HG02970 (cell line): ENCODE data around the gene ULK4.
"Not testable (repeated sequence)": the region's sequence is repeated elsewhere in the genome, so short reads cannot be mapped to it uniquely, and the experiment has no call there.

Source experiments
- ATAC-seq: cut with Tn5 transposase; IDR thresholded peaks from one replicate; pipeline ENCODE4 v1.9.1; 2021; ENCODE audit warnings: mild to moderate bottlenecking, moderate library complexity, moderate number of reproducible peaks; ENCODE audit not compliant: unreplicated experiment, low FRiP score

The ULK4 gene

DNA sequence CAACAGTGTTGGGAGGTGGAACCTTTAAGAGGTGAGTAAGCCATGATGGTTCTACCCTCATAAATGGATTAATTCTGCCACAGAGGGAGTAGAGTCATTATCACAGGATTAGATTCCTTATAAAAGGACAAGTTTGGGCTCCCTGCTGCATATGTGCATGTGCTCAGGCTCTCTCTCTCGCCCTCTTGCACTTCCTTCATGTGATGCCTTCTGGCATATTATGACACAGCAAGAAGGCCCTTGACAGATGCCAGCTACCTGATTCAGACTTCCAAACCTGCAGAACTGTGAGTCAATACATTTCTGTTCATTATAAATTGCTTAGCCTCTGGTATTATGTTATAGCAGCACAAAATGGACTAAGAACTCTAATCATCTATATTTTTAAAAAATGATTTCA lies 557.3 kb downstream of the ULK4 start:
- ATAC-seq = no peak

DNA sequence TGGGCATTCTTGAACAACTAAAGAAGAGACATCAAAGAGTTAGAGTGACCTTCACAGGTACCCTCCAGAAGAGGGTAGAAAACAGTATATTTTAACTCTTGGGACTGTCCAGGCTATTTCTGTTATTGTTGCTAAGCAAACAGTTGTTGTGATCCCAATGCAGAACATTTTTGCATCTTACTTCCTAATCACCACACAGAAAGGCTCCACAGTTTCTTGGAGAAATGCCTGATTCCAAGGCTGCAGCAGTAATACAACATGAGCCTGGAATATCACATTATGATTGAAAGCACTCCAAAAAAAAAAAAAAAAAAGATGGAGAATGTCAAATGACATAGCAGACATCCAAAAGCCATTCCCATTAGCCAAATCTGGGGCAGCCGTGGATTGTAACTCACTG lies 567.0 kb downstream of the ULK4 start:
- ATAC-seq = no peak

DNA sequence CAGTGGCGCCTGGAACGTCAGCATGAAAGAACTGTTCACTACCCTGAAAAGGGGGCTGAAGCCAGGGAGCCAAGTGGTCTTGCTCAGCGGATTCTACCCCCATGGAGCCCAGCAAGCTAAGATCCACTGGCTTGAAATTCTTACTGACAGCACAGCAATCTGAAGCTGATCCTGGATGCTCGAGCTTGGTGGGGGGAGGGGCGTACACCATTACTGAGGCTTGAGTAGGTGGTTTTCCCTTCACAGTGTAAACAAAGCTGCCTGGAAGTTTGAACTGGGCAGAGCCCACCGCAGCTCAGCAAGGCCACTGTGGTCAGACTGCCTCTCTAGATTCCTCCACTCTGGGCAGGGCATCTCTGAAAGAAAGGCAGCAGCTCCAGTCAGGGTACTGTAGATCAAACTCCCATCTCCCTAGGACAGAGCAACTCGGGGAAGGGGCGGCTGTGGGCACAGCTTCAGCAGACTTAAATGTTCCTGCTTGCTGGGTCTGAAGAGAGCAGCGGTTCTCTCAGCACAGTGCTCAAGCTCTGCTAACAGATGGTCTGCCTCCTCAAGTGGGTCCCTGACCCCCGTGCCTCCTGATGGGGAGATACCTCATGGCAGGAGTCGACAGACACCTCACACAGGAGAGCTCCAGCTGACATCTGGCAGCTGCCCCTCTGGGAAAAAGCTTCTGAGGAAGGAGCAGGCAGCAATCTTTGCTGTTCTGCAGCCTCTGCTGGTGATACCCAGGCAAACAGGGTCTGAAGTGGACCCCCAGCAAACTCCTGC lies 591.0 kb downstream of the ULK4 start:
- ATAC-seq = not testable (repeated sequence)

DNA sequence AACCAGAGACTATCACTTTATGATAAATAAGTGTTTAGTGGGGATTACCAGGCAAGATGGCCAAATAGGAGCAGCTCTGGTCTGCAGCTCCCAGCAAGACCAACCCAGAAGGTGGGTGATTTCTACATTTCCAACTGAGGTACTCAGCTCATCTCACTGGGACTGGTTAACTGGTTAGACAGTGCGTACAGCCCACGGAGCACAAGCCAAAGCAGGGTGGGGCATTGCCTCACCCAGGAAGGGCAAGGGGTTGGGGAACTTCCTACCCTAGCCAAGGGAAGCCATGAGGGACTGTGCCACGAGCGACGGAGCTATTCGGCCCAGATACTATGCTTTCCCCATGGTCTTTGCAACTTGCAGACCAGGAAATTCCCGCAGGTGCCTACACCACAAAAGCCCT lies 591.6 kb downstream of the ULK4 start:
- ATAC-seq = no peak

DNA sequence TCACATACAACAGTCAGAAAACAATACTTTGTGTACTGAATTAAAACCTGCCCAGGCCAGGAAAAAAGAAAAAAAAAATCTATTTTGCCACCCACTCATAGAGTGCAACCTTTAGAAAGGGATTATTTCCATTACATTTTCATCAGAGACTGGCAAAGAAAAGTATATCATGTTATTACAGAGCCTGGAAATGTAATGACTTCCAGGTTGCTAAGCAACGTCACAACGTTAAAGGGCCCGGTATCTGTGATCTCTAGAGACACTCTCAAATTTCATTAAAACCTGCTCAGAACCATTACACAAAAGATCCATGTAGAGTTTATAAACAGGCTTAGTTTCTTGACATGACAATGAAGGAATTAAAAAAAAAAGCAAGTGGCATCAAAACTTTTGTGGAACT lies 592.1 kb downstream of the ULK4 start:
- ATAC-seq = no peak

DNA sequence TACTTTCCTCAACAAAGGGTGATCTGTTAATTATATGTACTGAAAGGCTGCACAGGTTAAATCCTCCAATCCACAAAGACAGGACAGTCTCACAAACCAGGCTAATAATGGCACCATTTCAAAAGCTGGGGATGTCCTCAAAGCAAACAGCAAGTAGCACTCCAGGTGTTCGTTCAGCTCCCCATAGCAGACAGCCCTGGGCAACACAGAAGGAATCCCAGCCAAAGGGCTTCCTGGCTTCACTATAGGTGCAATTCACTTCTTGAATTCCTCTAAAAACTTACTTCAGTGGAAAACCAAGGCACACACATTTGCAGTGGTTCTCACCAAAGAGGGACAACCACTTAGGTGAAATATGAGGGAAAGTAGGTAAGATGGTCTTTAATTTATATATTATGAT lies 595.9 kb downstream of the ULK4 start:
- ATAC-seq = no peak

DNA sequence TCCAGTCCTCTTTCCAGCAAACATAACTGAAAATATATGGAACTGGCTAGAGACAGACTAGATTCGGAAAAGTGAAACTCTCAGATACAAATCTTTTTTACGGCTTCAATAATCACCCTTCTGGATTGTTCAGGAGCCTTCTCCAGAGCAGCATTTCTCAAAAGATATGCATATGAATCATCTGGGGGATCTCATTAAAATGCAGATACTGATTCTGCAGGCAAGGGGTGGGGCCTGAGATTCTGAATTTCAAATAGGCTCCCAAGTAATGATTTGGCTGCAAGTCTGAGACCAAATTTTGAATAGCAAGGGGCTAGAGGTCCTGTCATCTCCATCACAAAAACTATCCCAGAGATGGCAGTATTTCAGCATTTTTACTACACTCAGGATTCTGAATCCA lies 597.2 kb downstream of the ULK4 start:
- ATAC-seq = no peak

DNA sequence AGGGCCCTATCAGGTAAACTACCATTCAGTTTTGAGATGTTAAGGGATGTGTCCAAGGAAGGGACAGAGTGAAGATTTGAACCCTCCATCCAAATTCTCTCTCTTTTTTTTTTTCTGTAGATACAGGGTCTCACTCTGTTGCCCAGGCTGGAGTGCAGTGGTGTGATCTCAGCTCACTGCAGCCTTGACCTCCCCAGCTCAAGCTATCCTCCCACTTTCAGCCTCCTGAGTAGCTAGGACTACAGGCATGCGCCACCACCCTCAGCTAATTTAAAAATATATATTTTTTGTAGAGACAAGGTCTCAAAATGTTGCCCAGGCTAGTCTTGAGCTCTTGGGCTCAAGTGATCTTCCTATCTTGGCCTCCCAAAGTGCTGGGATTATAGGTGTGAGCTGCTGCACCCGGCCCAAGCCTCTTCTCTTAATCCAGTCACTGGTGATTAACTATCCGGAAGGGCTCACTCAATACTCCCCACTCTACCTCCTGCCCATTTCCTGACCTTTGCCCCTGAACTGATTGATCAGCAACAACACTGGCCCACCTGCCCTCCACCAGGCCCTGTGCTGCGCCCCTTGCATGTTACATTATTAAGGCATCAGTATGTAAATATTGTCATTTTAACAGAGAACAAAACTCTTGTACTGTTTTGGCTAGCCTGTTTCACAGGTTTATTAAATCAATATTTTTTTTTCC lies 597.9 kb downstream of the ULK4 start:
- ATAC-seq = no peak

DNA sequence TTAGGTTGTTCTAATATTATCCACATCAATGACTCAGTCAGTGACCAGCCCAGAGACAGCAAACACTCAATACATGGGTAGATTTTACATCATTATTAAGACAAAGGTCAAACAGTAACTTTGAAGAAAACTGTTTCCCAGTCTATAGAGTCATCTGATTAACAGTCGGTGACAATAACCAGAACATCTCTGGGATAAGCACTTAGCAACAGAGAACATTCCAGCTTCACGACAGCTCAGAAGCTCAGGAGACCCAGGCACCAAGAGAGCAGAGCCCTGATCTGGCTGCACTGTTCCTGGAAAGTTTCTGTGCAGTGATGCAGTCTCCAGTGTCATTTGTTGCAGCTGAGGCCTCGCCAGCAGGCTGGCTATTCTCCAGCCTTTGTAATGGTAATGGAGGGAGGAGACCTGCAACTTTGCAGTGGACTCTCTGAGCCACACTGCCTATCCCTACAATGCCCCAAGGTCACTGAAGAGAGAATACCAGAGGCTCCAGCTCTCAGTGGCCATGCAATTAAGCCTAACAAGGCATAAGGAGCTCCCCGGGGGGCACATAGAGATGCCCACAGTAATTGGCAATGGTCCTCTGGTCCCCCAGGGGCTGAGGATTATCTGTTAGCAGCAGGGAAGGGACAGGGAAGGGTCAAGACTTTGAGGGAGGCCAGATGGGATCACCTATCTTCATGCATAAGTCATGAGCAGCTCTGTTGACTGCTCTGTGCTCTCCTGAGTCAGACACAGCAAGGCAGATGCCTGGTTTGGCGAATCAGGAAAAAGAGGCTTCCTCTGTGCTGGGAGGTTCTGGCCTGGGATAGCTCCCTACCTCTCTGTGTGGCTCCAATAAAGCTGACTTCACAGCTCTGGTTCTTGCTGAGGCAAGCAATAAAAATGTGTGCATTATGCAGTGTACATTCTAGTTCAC lies 599.0 kb downstream of the ULK4 start:
- ATAC-seq = no peak

DNA sequence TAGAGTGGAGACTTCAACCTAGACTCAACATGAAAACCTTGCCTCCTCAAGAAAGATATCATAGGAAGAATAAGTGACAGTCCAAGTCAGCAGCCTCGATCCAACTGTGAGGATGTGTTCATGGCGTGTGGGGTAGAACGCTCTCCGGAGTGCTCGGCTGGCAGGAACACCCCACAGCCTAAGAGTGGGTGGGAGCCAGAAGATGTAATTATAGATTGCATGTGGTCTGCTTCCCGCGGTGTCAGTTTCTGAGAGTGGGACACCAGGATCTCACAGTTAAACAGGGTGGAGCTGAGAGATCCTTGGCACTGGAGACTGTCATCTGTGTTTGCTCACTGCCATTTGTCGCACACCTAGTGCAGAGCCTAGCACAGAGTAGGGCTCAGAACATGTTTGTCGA lies 604.6 kb downstream of the ULK4 start:
- no peak for ATAC-seq

DNA sequence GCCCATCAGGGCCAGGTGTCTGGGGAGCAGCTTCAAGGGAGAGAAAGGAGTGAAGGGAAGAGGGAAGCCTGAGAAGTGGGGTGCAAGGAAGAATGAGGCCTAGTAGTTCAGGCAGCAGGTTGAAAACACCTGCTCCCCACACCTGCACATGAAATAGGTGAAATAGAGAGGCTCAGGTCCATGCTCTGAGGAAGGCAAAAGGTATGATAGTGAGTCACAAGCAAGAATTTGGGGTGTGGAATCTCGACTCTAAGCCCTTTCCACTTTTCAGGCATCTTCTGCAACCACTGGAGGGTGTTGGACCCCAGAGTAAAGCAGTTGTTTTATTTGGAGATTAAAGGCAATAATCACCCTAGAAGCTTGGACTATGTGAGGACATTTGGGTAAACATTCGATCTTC lies 605.1 kb downstream of the ULK4 start:
- no peak for ATAC-seq

DNA sequence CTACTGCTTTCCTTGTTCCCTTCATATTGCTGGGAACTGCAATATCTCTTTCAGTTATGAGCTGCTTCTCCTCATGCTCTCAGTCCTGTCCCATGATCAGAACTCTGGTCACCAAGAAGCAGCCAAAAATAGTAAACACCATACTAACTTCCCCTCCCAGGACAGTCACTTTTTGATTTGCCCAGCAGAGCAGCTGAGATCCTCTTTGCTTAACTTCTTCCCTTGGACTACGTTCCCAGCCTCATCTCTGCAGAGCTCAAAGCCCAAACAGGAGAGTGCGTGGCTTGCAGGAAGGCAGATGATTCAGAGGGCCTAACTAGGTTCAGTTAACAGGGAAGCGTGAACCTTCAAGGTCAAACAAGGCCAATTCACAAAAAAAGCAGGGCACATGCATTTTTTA lies 609.4 kb downstream of the ULK4 start:
- ATAC-seq = no peak

DNA sequence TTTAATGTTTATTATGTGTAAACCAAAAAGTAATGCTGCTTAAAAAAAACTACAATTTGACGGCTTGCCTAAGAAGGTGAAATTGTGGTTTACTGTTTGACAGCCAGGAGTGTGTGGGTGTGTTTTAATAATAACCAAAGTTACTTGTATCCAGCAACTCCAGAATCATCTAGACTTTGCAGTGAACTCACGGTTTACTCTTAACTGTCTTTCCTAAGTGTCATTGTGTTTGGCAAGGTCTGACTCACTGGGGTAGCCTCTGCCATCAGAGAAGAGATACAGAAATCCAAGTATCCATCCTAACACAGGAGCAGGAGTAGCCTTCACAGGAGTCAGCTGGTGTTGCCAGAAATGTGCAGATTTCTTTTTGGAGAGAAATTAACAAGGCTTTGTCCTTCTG lies 611.5 kb downstream of the ULK4 start:
- ATAC-seq = no peak

DNA sequence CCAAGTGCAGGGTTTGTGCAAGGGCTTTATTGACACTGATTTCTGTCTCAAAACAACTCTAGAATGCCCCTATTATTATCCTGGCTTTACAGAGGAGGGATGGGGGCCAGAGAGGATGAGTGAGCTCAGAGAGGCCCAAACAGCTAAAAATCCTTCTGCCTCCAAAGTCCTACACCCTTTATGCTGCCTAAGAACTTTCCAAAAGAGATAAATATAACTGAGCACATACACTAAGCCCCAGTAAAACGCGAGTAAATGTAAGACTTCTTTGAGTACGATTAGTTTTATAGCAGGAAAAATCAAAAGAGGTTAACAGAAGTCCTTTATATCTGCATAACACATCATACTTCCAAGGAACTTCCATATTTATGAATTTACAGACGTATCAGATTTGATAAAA lies 613.5 kb downstream of the ULK4 start:
- no peak for ATAC-seq

DNA sequence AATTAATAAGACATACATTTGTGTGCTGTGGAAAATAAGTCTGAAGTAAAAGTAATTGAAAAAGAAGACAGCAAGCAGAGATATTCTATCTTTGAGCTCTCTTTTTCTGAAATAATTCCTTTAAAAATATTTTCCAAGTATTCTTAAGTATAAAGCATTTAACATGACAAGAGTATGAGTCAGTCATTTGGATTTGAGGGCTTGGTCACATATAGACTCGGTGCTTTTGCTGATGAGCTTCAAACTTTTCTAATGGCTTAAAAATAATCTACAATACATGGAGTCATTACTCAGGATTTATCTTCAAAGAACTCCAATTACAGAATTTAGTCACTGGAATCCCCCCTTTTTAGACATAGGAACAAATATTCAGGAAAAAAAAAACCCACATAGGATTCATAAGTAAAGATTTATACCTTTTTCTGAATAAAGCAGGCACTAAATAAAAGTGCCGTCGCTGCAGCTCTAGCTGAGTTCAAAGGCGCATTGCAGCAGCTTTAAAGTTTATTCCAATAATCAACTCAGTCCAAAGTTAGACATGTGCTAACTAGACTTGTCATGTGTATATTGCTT lies 615.1 kb downstream of the ULK4 start:
- no peak for ATAC-seq

DNA sequence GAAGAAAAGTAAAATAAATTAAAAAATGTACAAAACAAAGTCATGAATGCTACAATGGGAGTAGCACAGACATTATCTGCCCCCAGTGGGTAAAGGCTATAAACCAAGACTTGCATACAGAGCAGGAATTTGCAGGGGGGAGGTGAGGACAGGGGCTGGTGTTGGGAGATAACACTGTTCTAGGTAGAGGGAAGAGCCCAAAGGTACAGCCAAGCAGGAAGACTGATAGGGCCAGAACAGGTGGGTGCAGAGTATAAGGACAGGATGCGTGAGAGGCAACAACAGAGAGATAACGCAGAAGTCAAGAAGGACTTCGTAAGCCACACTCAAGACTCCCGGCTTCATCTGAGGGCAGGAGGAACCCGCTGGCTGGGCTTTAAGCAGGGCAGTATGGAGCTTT lies 616.1 kb downstream of the ULK4 start:
- no peak for ATAC-seq

DNA sequence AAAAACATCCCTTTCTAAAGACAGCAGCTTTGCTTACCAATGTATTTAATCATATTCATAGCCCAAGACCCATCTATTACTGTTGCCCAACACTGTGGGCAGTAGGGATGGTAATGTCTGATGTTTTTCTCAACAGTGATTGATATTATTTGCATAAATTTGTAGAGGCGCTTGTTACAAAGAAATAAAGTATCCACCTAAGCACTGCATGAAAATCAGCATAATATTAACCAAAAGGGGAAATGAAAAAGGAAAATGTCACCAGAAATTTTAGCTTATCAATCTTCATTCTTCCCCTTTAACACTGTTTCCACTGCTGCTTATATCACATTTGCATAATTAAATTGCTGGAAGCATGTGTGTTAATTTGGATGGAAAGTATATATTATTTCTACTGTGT lies 622.1 kb downstream of the ULK4 start:
- ATAC-seq = no peak

DNA sequence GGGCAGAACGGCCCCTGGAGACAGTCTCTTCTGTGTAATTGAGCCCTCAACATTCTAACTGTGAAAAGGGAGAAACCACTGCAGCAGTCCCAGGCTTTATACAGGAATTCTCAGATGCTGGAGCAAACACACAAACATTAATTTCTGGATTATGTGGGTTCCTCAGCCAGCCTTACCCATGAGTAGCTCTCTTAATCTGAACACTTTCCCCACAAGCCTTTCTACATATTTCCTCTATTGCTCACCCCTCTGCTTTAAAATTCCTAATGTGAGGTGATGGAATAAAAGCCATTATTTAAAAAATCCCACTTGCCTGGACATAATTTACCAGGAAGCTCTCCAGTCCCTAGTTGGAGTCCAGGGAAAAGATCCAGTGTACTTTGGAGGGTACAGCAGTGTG lies 623.6 kb downstream of the ULK4 start:
- ATAC-seq = no peak

DNA sequence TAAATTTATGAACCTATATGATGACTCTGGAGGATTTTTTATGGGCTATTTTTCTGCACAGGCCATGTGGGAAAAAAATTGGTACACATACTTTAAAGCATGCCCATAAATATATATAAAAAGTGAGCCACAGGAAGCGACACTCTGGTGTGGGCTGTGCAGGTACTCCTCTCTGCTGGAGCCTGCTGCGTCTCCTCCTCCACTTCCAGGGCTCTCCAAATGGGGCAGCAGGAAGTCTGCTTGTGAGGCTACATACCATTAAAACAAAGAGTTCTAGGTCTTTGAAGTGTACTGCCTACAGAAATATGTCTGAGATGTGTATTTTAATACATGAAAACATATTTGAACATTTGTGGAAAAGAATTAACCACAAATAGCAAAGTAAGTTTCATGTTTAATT lies 627.5 kb downstream of the ULK4 start:
- ATAC-seq = no peak

DNA sequence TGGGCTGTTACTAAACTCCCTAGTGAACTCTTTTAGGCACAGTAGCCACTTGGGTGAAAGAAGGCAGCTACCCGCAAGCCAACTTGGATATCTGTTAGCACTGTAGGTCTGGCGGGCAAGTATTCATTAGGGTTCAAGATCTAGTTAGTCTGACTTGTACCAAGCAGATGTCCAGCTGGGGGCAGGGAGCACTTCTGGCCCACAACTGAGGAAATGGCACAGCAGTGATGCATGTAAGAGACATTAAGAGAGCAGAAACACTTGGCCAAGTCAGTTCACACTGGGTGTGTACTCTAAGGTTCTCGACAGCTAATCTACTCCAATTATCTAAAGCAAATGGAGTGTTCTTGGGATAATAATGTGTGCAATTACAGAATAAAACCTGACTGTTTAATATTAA lies 630.9 kb downstream of the ULK4 start:
- ATAC-seq = no peak

DNA sequence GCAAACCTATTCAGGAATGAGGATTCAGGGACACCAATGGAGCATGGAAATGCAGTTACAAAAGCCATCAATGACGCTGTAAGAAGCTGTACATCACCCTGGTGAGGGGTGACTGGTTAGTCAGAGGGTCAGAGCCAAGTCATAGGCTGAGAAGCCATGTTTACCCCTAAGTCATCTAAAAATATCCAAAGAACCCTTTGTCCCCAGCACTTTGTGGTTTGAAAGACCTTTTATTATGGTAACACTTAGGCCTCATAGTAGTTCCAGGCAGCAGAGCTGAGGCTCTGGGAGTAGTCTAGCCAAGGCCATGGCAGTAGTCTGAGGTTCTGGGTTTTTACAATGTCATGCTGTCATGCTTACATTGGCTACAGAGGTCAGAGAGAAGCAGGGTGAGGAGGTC lies 631.4 kb downstream of the ULK4 start:
- ATAC-seq = no peak
